ENCODE measurements around the gene GALC. TPM values are rescaled to one million over a fixed set of nuclear protein-coding genes. Genes with fewer than 3 reads are reported as not detected.

The GALC gene
- total RNA-seq, 1 donor from 2014 or later = 21.2 TPM

DNA sequence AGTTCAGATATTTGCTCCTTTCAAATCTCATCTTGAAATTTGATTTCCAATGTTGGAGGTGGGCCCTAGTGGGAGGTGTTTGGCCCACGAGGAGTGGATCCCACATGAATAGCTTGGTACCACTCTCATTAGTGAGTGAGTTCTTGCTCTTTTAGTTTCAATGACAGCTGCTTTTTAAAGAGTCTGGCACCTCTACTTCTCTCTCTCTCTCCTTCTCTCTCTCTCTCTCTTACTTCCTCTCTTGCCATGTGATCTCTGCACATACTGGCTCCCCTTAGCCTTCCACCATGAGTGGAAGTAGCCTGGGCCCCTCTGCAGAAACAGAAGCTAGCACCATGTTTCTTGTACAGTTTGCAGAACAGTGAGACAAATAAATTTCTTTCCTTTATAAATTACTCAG lies 37.1 kb upstream of the GALC start:
- DNase-seq (ENCODE audit: low read depth) = no peak
- H3K4me2 ChIP-seq (ENCODE audit: low read length) = no peak overlapping the region
- H3K4me1 ChIP-seq (ENCODE audit: insufficient read depth, low read length) = no peaks in the 10 kb centered on the region
- no peaks in the 10 kb centered on the region for H3K9me3 ChIP-seq (ENCODE audit: insufficient read depth, low read depth, low read length)
- peaks cover 13% of the 10 kb centered on the region for H3K27me3 Mint-ChIP-seq (ENCODE audit: low read depth, unreplicated experiment)
- H3K27ac Mint-ChIP-seq (ENCODE audit: unreplicated experiment) = no peak overlapping the region
- no peak overlapping the region for H3K4me3 ChIP-seq (ENCODE audit: insufficient read depth, low read depth, low read length)
- peaks cover 1% of the 10 kb centered on the region for H3K9me3 Mint-ChIP-seq (ENCODE audit: unreplicated experiment)
- FAIRE-seq = no peak
- no peaks in the 10 kb centered on the region for H3K4me1 Mint-ChIP-seq (ENCODE audit: low read depth, unreplicated experiment)
- H3K9ac ChIP-seq (ENCODE audit: low read length) = no peak overlapping the region
- no peaks in the 10 kb centered on the region for H3K27me3 ChIP-seq (ENCODE audit: insufficient read depth, low read length)
- no peaks in the 10 kb centered on the region for H3K79me2 ChIP-seq (ENCODE audit: insufficient read depth, low read length)
- H4K20me1 ChIP-seq (ENCODE audit: insufficient read depth, low read length) = no peaks in the 10 kb centered on the region
- no peak for TF ChIP-seq EZH2 (IDR thresholded peaks at IDR 0.05; ENCODE audit: insufficient read depth, low read length)
- TF ChIP-seq, protein P1, sequence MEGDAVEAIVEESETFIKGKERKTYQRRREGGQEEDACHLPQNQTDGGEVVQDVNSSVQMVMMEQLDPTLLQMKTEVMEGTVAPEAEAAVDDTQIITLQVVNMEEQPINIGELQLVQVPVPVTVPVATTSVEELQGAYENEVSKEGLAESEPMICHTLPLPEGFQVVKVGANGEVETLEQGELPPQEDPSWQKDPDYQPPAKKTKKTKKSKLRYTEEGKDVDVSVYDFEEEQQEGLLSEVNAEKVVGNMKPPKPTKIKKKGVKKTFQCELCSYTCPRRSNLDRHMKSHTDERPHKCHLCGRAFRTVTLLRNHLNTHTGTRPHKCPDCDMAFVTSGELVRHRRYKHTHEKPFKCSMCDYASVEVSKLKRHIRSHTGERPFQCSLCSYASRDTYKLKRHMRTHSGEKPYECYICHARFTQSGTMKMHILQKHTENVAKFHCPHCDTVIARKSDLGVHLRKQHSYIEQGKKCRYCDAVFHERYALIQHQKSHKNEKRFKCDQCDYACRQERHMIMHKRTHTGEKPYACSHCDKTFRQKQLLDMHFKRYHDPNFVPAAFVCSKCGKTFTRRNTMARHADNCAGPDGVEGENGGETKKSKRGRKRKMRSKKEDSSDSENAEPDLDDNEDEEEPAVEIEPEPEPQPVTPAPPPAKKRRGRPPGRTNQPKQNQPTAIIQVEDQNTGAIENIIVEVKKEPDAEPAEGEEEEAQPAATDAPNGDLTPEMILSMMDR (IDR thresholded peaks at IDR 0.05; ENCODE audit: insufficient read depth, low read depth, low read length) = no peak
- no peak overlapping the region for H3K27ac ChIP-seq (ENCODE audit: low read depth, low read length)
- no peaks in the 10 kb centered on the region for H3K36me3 Mint-ChIP-seq (ENCODE audit: low read depth, unreplicated experiment)
- no peaks in the 10 kb centered on the region for H3K36me3 ChIP-seq (ENCODE audit: insufficient read depth, low read length)
- H2AFZ ChIP-seq (ENCODE audit: low read depth, low read length) = no peak overlapping the region
- no peak overlapping the region for H3K4me3 Mint-ChIP-seq (ENCODE audit: unreplicated experiment)

DNA sequence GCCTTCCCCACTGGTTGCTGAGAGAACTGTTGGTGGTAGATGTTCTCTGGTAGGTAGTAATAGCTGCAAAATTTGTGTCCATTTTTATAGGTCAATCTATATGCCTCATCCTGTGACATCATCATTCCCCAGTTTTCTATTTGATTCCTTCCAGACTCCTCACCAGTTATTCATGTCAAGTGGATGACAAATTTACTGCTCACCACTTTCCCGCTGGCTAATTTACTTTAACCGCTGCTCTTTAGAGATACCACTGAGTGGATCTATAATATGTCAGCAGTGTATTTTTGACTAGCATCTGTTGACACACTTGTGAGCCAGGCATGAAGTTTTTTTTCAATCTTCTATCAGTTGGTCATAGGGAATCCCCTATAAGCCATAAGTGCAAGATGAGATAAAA lies 36.5 kb upstream of the GALC start:
- H3K9me3 ChIP-seq (ENCODE audit: insufficient read depth, low read depth, low read length) = no peaks in the 10 kb centered on the region
- Mint-ChIP-seq H3K9me3 (ENCODE audit: unreplicated experiment) (peaks cover 1% of the 10 kb centered on the region), H3K27ac (ENCODE audit: unreplicated experiment) (no peak overlapping the region), H3K36me3 (ENCODE audit: low read depth, unreplicated experiment) (no peaks in the 10 kb centered on the region), H3K27me3 (ENCODE audit: low read depth, unreplicated experiment) (peaks cover 11% of the 10 kb centered on the region), H3K4me3 (ENCODE audit: unreplicated experiment) (no peak overlapping the region), H3K4me1 (ENCODE audit: low read depth, unreplicated experiment) (no peaks in the 10 kb centered on the region)
- H3K79me2 ChIP-seq (ENCODE audit: insufficient read depth, low read length) = no peaks in the 10 kb centered on the region
- no peak overlapping the region for H3K4me2 ChIP-seq (ENCODE audit: low read length)
- H3K27me3 ChIP-seq (ENCODE audit: insufficient read depth, low read length) = no peaks in the 10 kb centered on the region
- no peak for FAIRE-seq
- no peak overlapping the region for H3K4me3 ChIP-seq (ENCODE audit: insufficient read depth, low read depth, low read length)
- no peak for TF ChIP-seq EZH2 (IDR thresholded peaks at IDR 0.05; ENCODE audit: insufficient read depth, low read length)
- TF ChIP-seq, protein P1 (IDR thresholded peaks at IDR 0.05; ENCODE audit: insufficient read depth, low read depth, low read length) = no peak
- no peak overlapping the region for H3K9ac ChIP-seq (ENCODE audit: low read length)
- no peaks in the 10 kb centered on the region for H4K20me1 ChIP-seq (ENCODE audit: insufficient read depth, low read length)
- no peaks in the 10 kb centered on the region for H3K4me1 ChIP-seq (ENCODE audit: insufficient read depth, low read length)
- no peak overlapping the region for H2AFZ ChIP-seq (ENCODE audit: low read depth, low read length)
- H3K36me3 ChIP-seq (ENCODE audit: insufficient read depth, low read length) = no peaks in the 10 kb centered on the region
- DNase-seq (ENCODE audit: low read depth) = peak; percentile 59
- no peak overlapping the region for H3K27ac ChIP-seq (ENCODE audit: low read depth, low read length)

DNA sequence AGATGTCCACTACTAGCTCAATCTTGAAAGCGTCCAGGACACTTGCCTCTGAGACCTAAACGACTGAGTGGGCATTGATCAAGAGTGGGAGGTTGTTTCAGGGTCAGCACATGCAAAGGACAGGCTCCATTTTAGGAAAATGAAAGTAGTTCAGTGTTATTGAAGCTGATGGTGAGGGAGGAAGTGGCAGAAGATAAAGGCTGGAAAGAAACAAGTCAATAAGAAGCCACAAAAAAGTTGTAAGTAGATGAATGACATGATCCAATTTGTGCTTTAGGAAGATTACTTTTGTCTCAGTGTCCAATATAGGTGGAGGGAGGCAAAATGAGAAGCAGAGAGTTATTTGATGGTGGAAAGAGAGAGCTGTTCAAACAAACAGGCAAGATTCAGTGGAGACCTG lies 33.9 kb upstream of the GALC start:
- H3K27me3 Mint-ChIP-seq (ENCODE audit: low read depth, unreplicated experiment) = peaks cover 9% of the 10 kb centered on the region
- H3K4me1 Mint-ChIP-seq (ENCODE audit: low read depth, unreplicated experiment) = no peaks in the 10 kb centered on the region
- no peak overlapping the region for H2AFZ ChIP-seq (ENCODE audit: low read depth, low read length)
- no peaks in the 10 kb centered on the region for H3K4me1 ChIP-seq (ENCODE audit: insufficient read depth, low read length)
- no peaks in the 10 kb centered on the region for H3K36me3 Mint-ChIP-seq (ENCODE audit: low read depth, unreplicated experiment)
- H3K4me3 Mint-ChIP-seq (ENCODE audit: unreplicated experiment) = no peak overlapping the region
- no peaks in the 10 kb centered on the region for H4K20me1 ChIP-seq (ENCODE audit: insufficient read depth, low read length)
- DNase-seq (ENCODE audit: low read depth) (no peak), FAIRE-seq (no peak)
- H3K9me3 Mint-ChIP-seq (ENCODE audit: unreplicated experiment) = peaks cover 1% of the 10 kb centered on the region
- TF ChIP-seq, protein P1 (IDR thresholded peaks at IDR 0.05; ENCODE audit: insufficient read depth, low read depth, low read length) = no peak
- TF ChIP-seq EZH2 (IDR thresholded peaks at IDR 0.05; ENCODE audit: insufficient read depth, low read length) = no peak
- H3K27ac Mint-ChIP-seq (ENCODE audit: unreplicated experiment) = no peak overlapping the region
- no peak overlapping the region for H3K9ac ChIP-seq (ENCODE audit: low read length)
- H3K27me3 ChIP-seq (ENCODE audit: insufficient read depth, low read length) = no peaks in the 10 kb centered on the region
- no peaks in the 10 kb centered on the region for H3K79me2 ChIP-seq (ENCODE audit: insufficient read depth, low read length)
- no peaks in the 10 kb centered on the region for H3K36me3 ChIP-seq (ENCODE audit: insufficient read depth, low read length)
- H3K27ac ChIP-seq (ENCODE audit: low read depth, low read length) = no peak overlapping the region
- no peaks in the 10 kb centered on the region for H3K9me3 ChIP-seq (ENCODE audit: insufficient read depth, low read depth, low read length)
- H3K4me3 ChIP-seq (ENCODE audit: insufficient read depth, low read depth, low read length) = no peak overlapping the region
- no peak overlapping the region for H3K4me2 ChIP-seq (ENCODE audit: low read length)

All from astrocyte (in vitro differentiated cells and primary cell).